Stomach (tissue), 4 donors: Measurements from ENCODE around the gene SIGLECL1.

Experiments
- EP300 ChIP-seq: sonication (generic); formaldehyde crosslinking; IDR thresholded peaks from one replicate; pipeline ENCODE4 v1.6.1; 2017; ENCODE audit warnings: antibody characterized with exemption
- POLR2A ChIP-seq, 4 donors: fragments of 450-650 bp; IDR thresholded peaks; one replicate each; pipeline ENCODE4 v1.6.1; 2016; ENCODE audit warnings: antibody characterized with exemption in 4 of 4, control low read depth in 2 of 4, mild to moderate bottlenecking in 1 of 4, moderate library complexity in 1 of 4
- POLR2AphosphoS5 ChIP-seq, 3 donors: sonication (generic); formaldehyde crosslinking; IDR thresholded peaks; one replicate each; pipeline ENCODE4 v1.6.1; 2016; ENCODE audit warnings: antibody characterized with exemption in 3 of 3
- TF ChIP-seq, protein P1 (sequence below), 7 experiments: fragments of 450-650 bp in 4 of 7; fragments of 200-600 bp in 3 of 7; sonication (generic) in 3 of 7; IDR thresholded peaks; one replicate each; pipeline ENCODE4 v1.5.1; 2016 to 2019; ENCODE audit warnings: antibody characterized with exemption in 7 of 7, control low read depth in 2 of 7, mild to moderate bottlenecking in 1 of 7

DNA sequence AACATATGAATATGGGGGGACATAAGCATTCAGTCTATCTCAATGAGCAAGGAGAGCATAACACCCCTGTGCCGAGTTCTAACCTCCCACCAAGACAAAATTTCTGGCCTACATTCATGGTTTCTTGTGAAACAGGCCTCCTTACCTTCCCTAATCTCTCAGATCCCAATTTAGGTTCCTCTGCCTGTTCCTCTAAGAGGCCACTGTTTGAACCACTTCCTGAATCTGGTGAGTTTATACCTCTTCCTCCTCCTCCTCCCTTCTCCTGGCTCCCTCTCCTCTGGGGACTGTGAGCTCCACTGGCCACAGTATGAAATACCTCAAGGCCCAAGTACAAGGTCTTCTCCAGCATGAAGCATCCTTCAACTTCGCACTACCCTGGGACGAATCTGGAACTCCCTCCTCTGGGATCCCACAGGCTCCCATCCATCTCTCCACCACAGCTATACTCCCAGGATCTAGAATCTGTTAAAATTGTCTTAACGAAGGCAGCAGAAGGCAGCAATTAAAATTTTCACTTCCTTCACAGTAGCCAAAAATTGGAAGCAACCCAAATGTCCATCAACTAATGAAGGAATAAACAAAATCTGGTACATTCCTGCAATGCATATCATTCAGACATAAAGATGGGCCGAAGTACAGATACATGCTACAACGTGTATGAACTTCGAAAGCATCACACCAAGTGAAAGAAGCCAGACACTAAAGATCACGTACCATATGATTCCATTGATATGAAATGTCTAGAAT, 7.8 kb upstream of the SIGLECL1 start:
- TF ChIP-seq POLR2AphosphoS5 (IDR thresholded peaks at IDR 0.05): no peak
- no peak for TF ChIP-seq POLR2A (IDR thresholded peaks at IDR 0.05)
- TF ChIP-seq, protein P1, sequence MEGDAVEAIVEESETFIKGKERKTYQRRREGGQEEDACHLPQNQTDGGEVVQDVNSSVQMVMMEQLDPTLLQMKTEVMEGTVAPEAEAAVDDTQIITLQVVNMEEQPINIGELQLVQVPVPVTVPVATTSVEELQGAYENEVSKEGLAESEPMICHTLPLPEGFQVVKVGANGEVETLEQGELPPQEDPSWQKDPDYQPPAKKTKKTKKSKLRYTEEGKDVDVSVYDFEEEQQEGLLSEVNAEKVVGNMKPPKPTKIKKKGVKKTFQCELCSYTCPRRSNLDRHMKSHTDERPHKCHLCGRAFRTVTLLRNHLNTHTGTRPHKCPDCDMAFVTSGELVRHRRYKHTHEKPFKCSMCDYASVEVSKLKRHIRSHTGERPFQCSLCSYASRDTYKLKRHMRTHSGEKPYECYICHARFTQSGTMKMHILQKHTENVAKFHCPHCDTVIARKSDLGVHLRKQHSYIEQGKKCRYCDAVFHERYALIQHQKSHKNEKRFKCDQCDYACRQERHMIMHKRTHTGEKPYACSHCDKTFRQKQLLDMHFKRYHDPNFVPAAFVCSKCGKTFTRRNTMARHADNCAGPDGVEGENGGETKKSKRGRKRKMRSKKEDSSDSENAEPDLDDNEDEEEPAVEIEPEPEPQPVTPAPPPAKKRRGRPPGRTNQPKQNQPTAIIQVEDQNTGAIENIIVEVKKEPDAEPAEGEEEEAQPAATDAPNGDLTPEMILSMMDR (IDR thresholded peaks at IDR 0.05): no peak
- TF ChIP-seq EP300: no peak
